IPS-NIHi7 (cell line): Measurements from ENCODE around the gene TNFRSF1A.

ENCODE experiments used
- DNase-seq: peaks from one replicate; pipeline ENCODE4 v3.0.0; 2012; ENCODE audit warnings: mixed read lengths; ENCODE audit errors: extremely low spot score

Gene TNFRSF1A

DNA sequence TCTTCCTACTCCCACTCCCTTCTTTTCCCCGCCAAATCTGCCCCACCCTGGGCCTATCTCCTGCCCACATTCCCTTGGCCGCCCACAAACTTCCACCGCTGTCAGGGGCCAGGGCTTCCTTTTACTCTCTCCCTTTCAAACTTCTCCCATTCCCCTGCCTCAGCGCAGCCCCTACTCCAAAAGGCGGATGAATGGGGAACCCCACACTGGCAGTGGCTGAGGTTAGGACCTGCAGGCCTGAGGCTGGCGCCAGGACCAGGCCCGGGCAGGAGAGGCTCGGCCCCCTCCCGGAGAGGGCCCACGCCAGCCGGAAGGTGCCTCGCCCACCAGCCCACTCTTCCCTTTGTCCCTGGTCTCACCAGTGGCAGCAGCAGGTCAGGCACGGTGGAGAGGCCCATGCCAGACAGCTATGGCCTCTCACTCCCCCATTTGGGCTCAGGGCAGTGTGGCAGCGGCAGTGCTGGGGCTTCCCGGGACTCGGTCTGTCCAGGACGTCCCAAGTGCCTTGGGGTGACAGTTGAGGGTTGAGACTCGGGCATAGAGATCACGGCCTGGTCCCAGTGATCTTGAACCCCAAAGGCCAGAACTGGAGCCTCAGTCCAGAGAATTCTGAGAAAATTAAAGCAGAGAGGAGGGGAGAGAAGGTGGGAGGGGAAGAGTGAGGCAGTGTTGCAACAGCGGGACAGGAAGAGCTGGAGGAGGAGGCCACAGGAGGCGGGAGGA lies at the start of gene TNFRSF1A:
Gene TNFRSF1A (minus strand): TSS at position 660 of the 723 bp plus-strand sequence. CDS start 262 bp downstream, at position 398.
- peak; percentile 68 for DNase-seq

DNA sequence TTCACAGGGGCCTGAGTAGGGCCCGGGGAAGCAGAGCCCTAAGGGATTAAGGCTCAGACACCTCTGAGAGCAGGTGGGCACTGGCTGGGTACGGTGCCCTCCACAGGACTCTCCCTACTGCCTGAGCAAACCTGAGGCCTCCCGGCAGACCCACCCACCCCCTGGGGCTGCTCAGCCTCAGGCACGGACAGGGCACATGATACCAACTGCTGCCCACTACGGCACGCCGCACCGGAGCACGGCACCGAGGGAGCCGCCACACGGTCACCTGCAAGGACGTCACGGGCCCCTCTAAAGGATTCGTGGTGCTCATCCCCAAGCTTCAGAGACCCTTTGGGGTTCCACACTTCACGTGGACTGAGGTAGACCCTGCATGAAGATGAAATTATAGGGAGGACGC lies 49.1 kb upstream of the TNFRSF1A start:
- DNase-seq: no peak

DNA sequence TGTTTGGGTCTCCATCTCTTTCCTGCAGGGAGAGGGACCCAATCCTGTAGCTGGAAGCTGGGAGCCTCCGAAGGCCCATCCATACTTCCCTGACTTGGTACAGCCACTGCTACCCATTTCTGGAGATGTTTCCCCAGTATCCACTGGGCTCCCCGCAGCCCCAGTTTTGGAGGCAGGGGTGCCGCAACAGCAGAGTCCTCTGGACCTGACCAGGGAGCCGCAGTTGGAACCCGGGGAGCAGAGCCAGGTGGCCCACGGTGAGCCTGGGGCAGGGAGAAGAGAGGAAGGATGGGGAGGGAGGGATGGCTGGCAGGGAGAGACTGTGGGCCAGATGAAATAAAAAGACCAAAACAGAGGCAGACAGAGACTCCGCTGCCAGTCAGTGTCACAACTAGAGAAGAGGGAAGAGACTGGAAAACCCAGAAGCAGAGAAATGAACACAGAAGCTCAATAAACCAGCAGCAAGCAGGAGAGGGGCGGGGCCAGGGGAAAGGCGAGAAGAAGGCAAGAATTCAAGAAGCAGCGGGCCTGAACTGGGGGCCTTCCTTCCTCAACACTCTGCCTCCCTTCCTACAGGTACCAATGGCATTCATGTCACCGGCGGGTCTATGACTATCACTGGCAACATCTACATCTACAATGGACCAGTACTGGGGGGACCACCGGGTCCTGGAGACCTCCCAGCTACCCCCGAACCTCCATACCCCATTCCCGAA lies 48.4 kb upstream of the TNFRSF1A start:
- DNase-seq: no peak

DNA sequence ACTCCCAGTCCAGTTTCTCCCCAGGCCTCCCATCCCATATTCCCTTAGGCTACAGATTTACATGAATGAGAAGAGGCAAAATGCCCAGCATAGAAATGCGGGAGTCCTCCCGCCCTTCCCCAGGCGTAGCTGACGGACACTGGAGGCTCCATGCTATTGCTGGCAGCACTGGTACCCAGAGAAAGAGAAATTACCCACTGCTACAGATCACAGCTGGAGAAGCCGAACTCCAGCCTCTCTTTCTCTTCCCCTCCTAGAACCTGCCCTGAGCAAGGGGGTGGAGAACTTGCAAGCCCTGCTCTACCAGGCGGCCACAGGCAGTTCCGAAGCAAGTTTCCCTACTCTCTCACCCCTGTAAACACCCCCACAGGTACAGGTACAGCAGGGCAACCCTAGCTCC lies 45.7 kb upstream of the TNFRSF1A start:
- no peak for DNase-seq

DNA sequence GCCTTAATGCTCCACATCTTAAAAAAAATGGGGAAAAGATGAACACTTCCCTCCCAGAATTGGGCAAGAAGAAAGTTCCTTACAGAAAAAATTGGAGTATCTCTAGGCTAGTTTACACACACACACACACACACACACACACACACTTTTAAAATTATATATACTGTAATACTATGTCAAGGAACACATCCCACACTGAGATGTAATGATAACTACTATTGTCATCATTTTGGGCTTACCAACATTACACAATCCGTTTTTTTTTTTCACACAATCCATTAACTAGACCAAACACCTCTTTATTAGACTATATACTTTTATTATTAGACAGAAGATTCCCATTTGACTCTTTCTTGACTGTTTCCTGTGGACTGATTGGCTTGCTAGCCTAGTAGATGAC lies 44.6 kb upstream of the TNFRSF1A start:
- no peak for DNase-seq

DNA sequence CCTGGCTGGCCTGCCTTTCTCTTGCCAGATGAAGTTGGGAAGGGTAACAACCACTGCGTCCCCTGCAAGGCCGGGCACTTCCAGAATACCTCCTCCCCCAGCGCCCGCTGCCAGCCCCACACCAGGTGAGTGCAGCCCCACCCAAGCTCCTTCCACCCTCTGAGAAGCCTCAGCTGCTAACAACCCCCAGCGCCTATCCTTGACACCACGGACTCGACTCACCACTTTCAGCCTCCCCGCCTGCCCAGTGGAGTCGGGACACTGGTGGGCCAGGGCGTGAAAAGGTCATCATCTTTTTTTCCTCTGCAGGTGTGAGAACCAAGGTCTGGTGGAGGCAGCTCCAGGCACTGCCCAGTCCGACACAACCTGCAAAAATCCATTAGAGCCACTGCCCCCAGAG lies 44.2 kb upstream of the TNFRSF1A start:
- DNase-seq: no peak

DNA sequence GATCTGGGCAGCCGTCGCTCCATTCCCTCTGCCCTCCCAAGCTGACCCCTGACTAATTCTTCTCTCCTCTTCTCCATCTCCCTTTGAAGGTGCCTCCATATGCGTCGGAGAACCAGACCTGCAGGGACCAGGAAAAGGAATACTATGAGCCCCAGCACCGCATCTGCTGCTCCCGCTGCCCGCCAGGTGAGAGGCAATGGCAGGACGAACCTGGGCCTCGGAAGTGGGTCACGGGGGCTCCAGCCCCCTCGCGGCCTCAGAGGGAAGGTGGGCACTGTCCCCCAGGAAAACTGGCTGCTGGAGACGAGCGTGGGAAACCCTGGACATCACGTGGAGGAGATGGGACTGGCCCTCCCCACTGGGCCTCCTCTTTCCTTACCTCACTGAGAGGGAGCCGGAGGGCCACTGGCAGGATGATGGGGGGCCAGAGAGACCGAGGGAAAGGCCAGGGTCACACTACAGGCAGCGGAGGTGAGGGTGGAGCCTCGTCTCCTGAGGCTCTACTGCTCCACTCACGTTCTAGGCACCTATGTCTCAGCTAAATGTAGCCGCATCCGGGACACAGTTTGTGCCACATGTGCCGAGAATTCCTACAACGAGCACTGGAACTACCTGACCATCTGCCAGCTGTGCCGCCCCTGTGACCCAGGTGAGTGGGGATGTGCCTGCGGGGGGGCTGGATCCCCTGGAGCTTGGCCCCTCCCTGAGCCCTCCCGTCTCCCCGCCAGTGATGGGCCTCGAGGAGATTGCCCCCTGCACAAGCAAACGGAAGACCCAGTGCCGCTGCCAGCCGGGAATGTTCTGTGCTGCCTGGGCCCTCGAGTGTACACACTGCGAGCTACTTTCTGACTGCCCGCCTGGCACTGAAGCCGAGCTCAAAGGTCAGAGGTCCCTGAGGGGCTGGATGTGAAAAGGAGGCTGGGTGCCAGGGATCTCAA lies 42.9 kb upstream of the TNFRSF1A start:
- DNase-seq: no peak

DNA sequence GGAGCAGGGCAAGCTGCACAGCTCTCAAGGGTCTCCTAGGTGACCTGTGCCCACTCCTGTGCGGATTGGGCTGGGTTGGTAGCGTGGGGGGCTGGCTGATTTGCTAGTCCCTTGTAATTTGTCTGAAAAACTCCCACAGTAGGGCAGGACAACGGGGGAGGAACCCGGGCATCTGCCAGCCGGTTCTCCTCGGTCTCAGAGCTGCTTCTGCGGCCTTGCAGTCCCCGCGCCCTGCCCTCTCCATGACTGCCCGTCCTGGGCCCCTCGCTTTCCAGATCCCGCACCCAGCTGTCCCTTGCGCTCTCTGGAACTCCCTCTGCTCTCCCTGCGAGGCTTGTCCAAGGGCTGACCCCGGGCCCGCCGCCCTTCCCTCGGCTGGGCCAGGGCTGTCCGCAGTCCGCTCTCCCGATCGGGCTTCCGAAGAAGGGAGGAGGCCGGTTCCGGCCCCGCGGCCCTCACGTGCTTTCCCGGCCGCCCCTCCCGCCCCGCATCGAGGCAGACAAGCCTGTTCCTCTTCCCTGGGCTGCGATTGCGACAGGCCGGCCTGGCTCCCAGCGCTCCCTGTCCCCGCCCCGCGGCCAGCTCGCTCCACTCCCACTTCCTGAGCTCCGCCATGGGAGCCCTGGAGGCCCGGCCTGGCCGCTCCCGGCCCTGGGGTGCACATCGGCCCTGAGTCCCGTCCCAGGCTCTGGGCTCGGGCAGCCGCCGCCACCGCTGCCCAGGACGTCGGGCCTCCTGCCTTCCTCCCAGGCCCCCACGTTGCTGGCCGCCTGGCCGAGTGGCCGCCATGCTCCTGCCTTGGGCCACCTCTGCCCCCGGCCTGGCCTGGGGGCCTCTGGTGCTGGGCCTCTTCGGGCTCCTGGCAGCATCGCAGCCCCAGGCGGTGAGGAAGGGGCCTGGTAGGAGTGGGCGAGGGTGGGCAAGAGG lies 42.0 kb upstream of the TNFRSF1A start, which contains the start of gene LTBR:
Gene LTBR (plus strand): TSS at position 591 of the 927 bp plus-strand sequence. CDS start 197 bp downstream, at position 788.
- DNase-seq: peak; percentile 71

DNA sequence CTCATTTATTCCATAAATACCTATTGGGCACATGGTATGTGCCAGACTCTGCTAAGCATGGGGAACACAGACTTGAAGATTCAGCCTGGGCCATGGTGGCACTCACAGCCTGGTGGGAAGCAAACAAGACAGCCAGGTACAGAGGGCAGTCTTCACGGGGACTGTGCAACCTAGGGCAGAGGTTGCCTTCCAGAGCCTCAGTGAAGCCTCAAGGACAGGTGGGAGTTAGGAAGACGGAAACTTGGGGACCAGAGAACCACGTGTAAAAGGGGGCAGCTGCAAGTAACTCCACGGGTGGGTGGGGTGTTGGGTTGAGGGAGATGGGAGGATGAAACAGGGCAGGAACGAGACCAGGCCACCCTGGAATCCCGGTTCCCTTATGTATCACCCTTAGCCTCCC lies 41.1 kb upstream of the TNFRSF1A start:
- DNase-seq: no peak

DNA sequence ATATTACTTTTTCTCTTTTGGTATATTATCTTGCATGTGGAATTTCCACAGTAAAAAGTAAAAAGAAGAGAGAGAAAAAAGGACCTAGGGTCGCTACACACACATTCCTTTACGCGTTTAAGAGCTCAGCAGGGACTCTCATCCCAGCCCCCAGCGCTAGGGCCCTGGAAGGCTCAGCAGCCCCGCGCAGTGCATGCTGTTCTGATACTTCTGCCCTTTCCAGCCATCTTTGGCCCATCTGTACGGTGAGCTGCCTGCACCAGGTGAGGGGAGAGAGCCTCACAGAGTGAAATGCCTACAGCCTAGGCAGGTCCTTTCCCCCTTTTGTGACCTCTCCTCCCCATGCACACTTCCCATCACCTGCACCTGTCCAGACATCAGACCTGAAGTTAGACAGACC lies 40.5 kb upstream of the TNFRSF1A start:
- DNase-seq: no peak

DNA sequence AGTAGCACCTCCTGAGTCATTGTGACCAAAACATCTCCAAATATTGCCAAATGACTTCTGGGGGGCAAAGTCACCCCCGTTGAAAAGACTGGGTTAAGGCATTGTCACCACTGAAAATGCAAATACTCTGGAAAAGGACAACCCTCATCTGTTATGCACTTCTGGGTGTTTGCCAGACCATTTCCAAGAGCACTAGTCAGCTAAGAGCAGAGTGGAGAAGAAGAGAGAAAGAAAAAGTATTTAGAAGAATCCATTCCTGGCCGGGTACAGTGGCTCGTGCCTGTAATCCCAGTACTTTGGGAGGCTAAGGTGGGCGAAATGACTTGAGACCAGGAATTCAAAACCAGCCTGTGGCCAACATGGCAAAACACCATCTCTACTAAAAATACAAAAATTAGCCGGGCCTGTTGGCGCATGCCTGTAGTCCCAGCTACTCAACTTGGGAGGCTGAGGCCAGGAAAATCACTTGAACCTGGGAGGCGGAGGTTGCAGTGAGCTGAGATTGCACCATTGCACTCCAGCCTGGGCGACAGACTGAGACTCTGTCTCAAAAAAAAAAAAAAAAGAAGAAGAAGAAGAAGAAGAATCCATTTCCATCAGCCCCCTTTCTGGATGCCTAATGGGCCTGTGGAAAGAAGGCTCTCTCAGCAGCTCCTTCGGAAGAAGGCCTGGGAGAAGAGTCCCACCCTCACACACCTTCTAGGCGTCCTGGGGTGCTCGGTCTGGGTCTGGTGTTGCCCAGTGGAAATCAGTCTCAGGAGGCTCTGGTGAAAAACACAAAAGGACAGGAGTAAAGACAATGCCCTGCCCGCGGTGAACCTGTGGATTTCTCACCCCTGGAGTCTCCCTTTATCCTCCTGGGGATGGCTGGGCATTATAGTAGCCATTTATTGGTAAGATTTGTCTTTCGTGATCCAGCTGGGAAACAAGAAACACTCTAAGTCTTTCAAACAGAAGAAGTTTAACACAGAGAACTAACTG lies 38.6 kb upstream of the TNFRSF1A start:
- DNase-seq: no peak

DNA sequence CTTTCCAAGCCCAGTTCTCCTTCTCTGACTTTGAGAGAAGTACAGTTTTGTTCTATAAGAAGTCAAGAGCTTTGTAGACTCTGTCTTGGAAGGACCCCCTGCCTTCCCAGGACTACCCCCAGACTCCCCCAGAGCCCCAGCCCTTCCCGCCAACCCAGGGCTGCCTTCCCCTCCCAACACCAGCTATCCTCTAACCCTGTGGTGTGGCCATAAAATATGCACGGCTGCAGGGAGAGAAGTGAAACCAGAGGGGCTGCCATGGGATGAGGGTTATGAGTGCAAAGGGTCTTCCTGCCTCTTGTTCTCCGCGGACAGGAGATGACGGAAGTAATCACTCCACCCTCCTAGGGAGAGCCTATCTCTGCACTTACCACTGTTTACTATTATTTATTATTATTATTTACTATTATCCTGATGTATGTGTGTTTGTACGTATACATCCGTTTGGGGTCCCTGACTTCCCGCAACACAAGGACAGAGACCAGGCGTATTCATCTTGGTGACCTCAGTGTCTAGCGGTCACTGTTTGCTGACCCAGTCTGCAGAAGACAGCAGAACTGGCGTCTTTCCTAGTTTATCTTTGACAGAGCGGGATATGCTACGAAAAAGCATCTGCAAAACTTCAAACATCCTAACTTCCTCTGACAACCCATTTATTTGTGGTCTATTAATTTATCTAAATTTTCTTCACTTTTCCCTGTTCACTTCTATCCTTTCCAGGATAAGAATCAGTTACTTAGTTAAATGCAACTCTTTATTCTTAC lies 37.0 kb upstream of the TNFRSF1A start:
- DNase-seq: no peak

DNA sequence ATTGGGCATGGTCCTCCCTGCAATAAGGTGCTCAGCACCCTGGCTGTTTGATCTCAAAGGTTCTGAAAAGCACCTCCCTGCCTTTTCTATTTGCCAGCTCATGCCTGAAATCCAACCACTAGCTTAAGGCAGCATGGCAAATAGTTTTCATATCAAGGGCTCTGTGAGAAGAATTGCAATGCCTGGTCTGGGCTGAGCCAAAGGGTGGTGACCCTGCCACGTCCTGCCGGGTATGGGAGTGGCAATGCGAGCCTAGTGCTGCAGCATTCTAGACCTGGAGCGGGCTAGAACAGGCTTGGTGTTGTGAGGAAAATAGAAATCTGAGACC lies 35.8 kb upstream of the TNFRSF1A start:
- no peak for DNase-seq

DNA sequence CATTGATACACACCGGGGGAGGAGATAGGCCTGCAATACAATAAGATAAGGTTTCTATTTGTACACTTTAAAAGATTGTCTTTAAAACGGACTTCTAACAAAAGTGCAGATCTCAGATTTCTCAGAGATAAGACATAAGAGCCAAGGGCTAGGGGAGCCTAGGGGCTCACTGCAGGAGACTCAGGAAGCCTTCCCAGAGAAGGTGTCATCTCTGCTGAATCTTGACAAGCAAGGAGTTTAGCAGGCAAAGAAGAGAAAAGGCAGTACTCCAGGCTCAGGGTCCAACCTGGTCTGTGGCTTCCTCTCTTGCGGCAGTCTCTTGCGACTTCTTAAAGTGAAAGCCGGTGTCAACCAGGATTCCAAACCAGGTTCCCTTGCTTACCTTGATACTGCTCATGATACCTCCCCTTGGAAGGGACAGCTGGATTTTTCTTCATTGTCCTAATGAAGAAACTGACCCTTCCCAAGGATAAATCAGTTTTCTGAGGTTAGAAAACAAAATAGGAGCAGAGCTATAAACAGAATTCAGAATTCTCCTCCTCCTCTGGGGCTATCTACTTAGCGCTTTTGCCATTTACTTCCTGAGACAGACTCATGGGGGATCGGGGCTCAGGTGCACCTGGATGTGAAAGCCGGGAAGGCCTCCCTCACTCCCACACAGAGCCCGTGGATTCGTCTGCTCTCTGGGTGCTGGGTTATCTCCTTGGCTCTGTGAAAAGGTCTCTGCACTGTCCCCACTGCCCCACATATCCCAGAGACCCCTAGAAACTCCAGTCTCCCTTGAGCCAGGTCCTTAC lies 35.2 kb upstream of the TNFRSF1A start:
- no peak for DNase-seq

DNA sequence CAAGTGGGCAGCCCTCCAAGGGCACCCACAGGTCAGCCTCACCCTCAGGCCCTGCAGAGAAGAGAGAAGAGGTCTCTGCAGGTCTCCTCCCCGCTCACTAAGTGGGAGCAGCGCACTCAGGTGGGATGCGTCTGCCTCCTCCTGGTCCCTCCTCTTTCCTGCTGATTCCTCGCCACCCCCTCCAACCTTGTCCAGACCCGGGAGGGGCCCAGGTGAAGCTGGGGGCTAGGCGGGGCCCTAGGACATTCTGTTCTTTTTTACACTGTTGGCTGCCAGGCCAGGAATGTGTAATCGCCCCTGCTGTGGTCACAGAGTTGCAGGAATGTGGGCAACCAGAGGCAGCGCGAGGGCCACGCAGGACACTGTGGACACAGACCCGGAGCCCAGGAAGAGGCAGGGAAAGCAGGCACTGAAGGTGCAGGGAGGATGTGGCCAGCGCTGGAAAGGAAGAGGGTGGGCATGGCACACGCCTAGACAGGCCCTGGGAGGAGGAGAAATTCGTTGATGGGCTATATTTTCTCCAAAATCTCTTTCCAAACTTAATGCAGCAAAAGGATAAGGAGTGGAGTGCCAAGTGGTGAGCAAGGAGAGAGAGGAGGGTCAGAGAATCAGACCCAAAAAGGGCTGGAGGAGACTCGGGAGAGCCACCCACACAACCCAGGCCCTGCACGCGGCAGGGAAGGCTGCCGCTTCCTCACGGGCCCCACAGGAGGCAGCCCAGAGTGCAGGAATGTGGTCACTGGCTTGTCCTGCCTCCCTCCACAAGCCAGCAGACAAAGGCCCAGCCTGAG lies 34.4 kb upstream of the TNFRSF1A start:
- DNase-seq: peak; percentile 87

DNA sequence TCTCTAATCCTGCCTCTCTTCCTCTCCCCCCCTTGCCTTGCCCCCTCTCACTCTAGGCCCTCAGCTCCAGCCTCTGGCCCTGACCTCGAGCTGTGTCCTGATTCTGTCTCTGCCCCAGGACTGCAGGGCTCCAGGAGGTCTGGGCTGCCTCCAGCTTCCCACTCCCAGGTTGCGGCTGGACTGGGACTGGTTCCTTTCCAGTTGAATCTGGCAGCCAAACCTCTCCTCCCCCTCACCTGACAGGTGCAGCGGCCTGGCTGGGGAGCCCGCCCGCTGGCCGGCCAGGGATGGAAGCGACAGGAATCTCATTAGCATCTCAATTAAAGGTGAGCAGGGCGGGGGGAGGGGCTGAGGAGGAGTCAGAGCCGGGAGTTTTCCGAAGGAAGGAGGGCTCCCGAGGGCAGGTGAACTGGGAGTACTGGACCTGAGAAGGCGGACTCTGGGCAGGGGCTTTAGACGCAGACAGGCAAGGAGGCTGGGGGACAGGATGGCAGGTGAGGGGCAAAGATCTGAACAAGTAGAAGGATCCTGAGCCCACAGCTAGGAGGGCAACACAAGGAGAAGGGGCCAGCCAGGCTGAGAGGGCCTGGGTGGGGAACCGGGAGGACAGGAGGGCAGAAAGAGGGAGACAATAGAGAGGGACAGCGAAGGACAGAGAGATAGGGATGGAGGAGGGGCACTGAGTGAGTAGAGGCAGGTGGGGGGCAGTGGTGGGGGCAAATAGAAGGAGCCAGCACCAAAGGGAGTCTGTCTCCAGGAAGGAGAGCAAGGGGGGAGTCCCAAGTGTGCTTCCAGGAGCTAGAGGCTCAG lies 33.6 kb upstream of the TNFRSF1A start, which contains the start of gene SCNN1A:
Gene SCNN1A (minus strand): TSS at position 295 of the 810 bp plus-strand sequence. CDS start 780 bp downstream, outside the sequence.
- peak; percentile 88 for DNase-seq

DNA sequence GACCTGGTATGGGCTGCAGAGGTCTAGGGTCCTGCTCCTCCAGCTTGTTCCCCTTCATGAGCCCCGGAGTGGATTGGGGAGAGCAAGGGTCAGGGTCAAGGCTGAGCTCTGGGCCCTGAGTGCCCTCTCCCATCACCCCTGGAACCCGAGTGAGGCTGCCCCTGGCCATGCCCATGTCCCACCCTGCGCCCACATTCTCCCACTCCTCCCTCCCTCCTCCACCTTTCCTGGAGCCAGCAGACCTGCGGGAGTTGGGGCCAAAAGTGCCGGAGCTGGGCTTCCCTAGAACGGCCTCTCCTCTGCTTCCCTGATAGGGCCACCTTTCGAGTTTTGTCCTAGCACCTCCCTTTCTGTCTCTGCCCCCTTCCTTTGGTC lies 32.9 kb upstream of the TNFRSF1A start:
- no peak for DNase-seq
